ENCODE data around the gene MOGAT3. TPM values are rescaled to one million over a fixed set of nuclear protein-coding genes. Genes with fewer than 3 reads are reported as not detected.

Gene MOGAT3
- total and polyA plus RNA-seq, 2 of the 4 experiments (the other 2 are of a cell fraction) = not detected

- no peaks in the 10 kb centered on the region for H3K79me1 ChIP-seq (ENCODE audit: low read depth in 1 of 2, low read length in 2 of 2)
- no peak overlapping the region for H2BK15ac ChIP-seq (ENCODE audit: low read depth, low read length)
- peaks cover 7% of the 10 kb centered on the region; the same call in 1 of the 2 replicates for H3K9me1 ChIP-seq (ENCODE audit: insufficient read depth, low read length)
- no peak for DNase-seq
- H4K8ac ChIP-seq (ENCODE audit: low read depth in 2 of 2, low read length in 2 of 2) = no peak overlapping the region
- TF ChIP-seq ELK1 (IDR thresholded peaks at IDR 0.05; ENCODE audit: borderline replicate concordance, low read depth, low read length) (no peak), BHLHE40 (IDR thresholded peaks at IDR 0.05; ENCODE audit: low read depth, low read length) (no peak), MXI1 (IDR thresholded peaks at IDR 0.05; ENCODE audit: borderline replicate concordance, low read depth, low read length) (no peak), RFX5 (IDR thresholded peaks at IDR 0.05; ENCODE audit: low read depth, low read length) (no peak), MAZ (IDR thresholded peaks at IDR 0.05; ENCODE audit: borderline replicate concordance, low read depth, low read length) (no peak), FOS (IDR thresholded peaks at IDR 0.05; ENCODE audit: low read depth, low read length) (no peak), RCOR1 (IDR thresholded peaks at IDR 0.05; ENCODE audit: insufficient replicate concordance, low read length) (no peak), MAFK (IDR thresholded peaks at IDR 0.05; ENCODE audit: low read depth, low read length) (no peak), CEBPB (IDR thresholded peaks at IDR 0.05; ENCODE audit: low read depth, low read length) (no peak), SMC3 (IDR thresholded peaks at IDR 0.05; ENCODE audit: low read depth, low read length) (no peak), USF2 (IDR thresholded peaks at IDR 0.05; ENCODE audit: low read depth, low read length) (no peak), POLR2A (IDR thresholded peaks at IDR 0.05; ENCODE audit: low read depth, low read length) (no peak), RAD21 (IDR thresholded peaks at IDR 0.05; ENCODE audit: low read length) (no peak), CHD1 (IDR thresholded peaks at IDR 0.05; ENCODE audit: low read depth, low read length) (no peak), CTCF (conservative IDR thresholded peaks at IDR 0.05; ENCODE audit: low read depth, low read length) (no peak), NFE2L2 (IDR thresholded peaks at IDR 0.05; ENCODE audit: low read depth, low read length) (no peak)
- no peak overlapping the region for H3K23ac ChIP-seq (ENCODE audit: low read depth, low read length)
- no peak overlapping the region for H3K14ac ChIP-seq (replicated peaks; ENCODE audit: low read depth, low read length)
- H3K56ac ChIP-seq (ENCODE audit: extremely low read depth, insufficient read depth, low read length) = no peak overlapping the region
- H2BK5ac ChIP-seq (ENCODE audit: low read depth, low read length, poor library complexity, severe bottlenecking) = no peak overlapping the region
- POLR2A ChIA-PET (ENCODE audit: unreplicated experiment) = interaction anchor here (0.7 kb wide), 1 partner anchor 31 kb away, joined by 5 read pairs; no protein-coding TSS in a partner anchor
- H3K27me3 ChIP-seq (ENCODE audit: control insufficient read depth, insufficient read depth, low read length) = peaks cover 6% of the 10 kb centered on the region; the same call in 1 of the 2 replicates
- H3K27ac ChIP-seq (ENCODE audit: insufficient read depth, low read length) = no peak overlapping the region
- H3K4me2 ChIP-seq (ENCODE audit: low read depth, low read length) = no peak overlapping the region
- dilution Hi-C loops (cut with HindIII; ENCODE audit: low sequenced_read_pairs, unreplicated experiment) (no loop called here), intact Hi-C loops (cut with micrococcal nuclease) (no loop called here), in situ Hi-C loops (cut with MboI; ENCODE audit: low sequenced_read_pairs) (loop anchor here (5.0 kb wide), 1 partner anchor 42 kb away; no protein-coding TSS in a partner anchor)
- H3K4me1 ChIP-seq (ENCODE audit: control insufficient read depth, insufficient read depth, low read length) = no peaks in the 10 kb centered on the region
- no peak overlapping the region for H4K91ac ChIP-seq (ENCODE audit: insufficient read depth, low read depth, low read length)
- no peak overlapping the region for H3K18ac ChIP-seq (ENCODE audit: low read depth, low read length)
- H2AFZ ChIP-seq (replicated peaks; ENCODE audit: low read length, poor library complexity) = no peak overlapping the region
- no peak overlapping the region for H3K9ac ChIP-seq (ENCODE audit: low read depth, low read length)
- CTCF ChIA-PET = interaction anchor here (0.7 kb wide), 1 partner anchor 29 kb away, joined by 3 read pairs; no protein-coding TSS in a partner anchor
- H2AK9ac ChIP-seq (replicated peaks; ENCODE audit: low read depth, low read length, poor library complexity) = no peak overlapping the region
- no peak for ATAC-seq (ENCODE audit: low read depth)
- H4K20me1 ChIP-seq (ENCODE audit: insufficient read depth, low read length) = no peaks in the 10 kb centered on the region
- H2BK20ac ChIP-seq (ENCODE audit: low read depth, low read length) = no peak overlapping the region
- H2AK5ac ChIP-seq (ENCODE audit: low read depth, low read length) = no peak overlapping the region
- H3K36me3 ChIP-seq (ENCODE audit: control insufficient read depth, insufficient read depth, low read length) = no peaks in the 10 kb centered on the region
- no peak overlapping the region for H3K4me3 ChIP-seq (ENCODE audit: insufficient read depth, low read depth, low read length)
- WGBS, 2 experiments (ENCODE audit: extremely low coverage in 2 of 2, insufficient read length in 1 of 2) = 82% methylated on average over 5 of the region's 8 CpGs; no CpG with 5 or more reads in 1 of the 2 experiments
- no peak overlapping the region for H2BK120ac ChIP-seq (ENCODE audit: low read depth, low read length)
- no peak overlapping the region for H4K5ac ChIP-seq (ENCODE audit: low read depth, low read length)
- H3K9me3 ChIP-seq (ENCODE audit: control insufficient read depth, insufficient read depth, low read length) = no peaks in the 10 kb centered on the region
- no TSS peak for BruUV-seq (replicated peaks)
- no peak overlapping the region for H3K4ac ChIP-seq (ENCODE audit: low read depth, low read length)
Measured at GRCh38 chr7:101189109-101189508, 11.7 kb downstream of the MOGAT3 start.

Measured in IMR-90 (cell line).